ENCODE results near the gene KHSRP.
A peak's percentile ranks its signal among the peaks of the same experiment; 100 is the strongest.

DNA sequence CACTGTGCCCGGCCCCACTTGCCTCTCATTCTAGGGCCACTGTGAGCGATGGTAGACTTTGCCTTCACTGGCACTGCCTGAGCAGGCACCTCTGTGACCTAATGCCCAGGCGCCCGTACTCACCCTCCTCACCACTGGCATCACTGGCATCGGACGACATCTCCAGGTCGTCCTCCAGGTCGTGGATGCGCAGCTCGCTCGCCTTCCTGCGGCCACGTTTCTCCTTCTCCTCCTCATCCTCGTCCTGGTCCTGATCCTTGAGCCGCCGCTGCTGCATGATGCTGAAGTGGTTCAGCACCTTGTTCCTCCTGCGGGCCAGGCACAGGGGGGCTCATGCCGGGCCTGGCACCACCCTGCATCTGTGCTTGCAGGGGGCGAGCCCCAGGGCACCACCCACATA lies 41.4 kb downstream of the KHSRP start:
- TF ChIP-seq, protein P1, sequence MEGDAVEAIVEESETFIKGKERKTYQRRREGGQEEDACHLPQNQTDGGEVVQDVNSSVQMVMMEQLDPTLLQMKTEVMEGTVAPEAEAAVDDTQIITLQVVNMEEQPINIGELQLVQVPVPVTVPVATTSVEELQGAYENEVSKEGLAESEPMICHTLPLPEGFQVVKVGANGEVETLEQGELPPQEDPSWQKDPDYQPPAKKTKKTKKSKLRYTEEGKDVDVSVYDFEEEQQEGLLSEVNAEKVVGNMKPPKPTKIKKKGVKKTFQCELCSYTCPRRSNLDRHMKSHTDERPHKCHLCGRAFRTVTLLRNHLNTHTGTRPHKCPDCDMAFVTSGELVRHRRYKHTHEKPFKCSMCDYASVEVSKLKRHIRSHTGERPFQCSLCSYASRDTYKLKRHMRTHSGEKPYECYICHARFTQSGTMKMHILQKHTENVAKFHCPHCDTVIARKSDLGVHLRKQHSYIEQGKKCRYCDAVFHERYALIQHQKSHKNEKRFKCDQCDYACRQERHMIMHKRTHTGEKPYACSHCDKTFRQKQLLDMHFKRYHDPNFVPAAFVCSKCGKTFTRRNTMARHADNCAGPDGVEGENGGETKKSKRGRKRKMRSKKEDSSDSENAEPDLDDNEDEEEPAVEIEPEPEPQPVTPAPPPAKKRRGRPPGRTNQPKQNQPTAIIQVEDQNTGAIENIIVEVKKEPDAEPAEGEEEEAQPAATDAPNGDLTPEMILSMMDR (IDR thresholded peaks at IDR 0.05 in 2 of 3, conservative IDR thresholded peaks at IDR 0.05 in 1 of 3; ENCODE audit: control insufficient read depth in 2 of 3, extremely low read depth in 1 of 3, insufficient read depth in 1 of 3, low read depth in 3 of 3, low read length in 3 of 3) = no peak
- TF ChIP-seq POLR2A (IDR thresholded peaks at IDR 0.05; ENCODE audit: low read depth, low read length) (peak; percentile 42; the same call in 1 of the 2 replicates), PML (IDR thresholded peaks at IDR 0.05; ENCODE audit: low read length) (no peak), EZH2 (IDR thresholded peaks at IDR 0.05; ENCODE audit: borderline replicate concordance, control insufficient read depth, low read depth, low read length) (no peak), POLR2AphosphoS5 (IDR thresholded peaks at IDR 0.05; ENCODE audit: low read length) (no peak), POLR2AphosphoS2 (IDR thresholded peaks at IDR 0.05; ENCODE audit: low read depth, low read length) (no peak), MYC (IDR thresholded peaks at IDR 0.05; ENCODE audit: insufficient read depth, insufficient read length, insufficient replicate concordance, low read length, severe bottlenecking) (no peak), YY1 (IDR thresholded peaks at IDR 0.05; ENCODE audit: low read depth, low read length) (no peak), MXI1 (IDR thresholded peaks at IDR 0.05; ENCODE audit: low read depth, low read length) (no peak), CHD2 (IDR thresholded peaks at IDR 0.05; ENCODE audit: borderline replicate concordance, low read depth, low read length) (no peak), ZSCAN29 (IDR thresholded peaks at IDR 0.05) (no peak)
- TF ChIP-seq, protein P2, sequence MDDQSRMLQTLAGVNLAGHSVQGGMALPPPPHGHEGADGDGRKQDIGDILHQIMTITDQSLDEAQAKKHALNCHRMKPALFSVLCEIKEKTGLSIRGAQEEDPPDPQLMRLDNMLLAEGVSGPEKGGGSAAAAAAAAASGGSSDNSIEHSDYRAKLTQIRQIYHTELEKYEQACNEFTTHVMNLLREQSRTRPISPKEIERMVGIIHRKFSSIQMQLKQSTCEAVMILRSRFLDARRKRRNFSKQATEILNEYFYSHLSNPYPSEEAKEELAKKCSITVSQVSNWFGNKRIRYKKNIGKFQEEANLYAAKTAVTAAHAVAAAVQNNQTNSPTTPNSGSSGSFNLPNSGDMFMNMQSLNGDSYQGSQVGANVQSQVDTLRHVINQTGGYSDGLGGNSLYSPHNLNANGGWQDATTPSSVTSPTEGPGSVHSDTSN (IDR thresholded peaks at IDR 0.05; ENCODE audit: insufficient replicate concordance, low read depth, low read length) = no peak

Data from GM12878 (cell line).